ENCODE data around the gene SLC2A13. TPM values are rescaled to one million over a fixed set of nuclear protein-coding genes. Genes with fewer than 3 reads are reported as not detected.

The SLC2A13 gene
- polyA plus RNA-seq, 3 donors: 2.2 to 2.9 (median 2.5) TPM

DNA sequence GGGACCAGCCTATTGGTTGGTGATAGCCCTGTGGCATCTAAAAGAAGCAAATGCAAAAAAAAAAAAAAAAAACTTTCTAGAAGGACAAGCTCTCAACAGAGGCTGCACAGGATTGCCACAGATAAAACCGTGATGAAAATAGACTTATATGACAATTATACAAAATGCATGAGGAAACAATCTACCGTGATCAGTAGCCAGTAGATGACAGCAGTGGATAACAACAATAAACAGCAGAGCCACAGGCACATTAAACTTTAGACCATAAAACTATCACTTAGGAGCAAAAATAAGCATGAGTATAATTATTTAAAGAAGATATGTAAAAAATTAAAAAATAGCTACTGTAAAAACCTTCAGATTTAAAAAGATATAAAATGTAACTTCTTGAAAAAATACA, 302.7 kb downstream of the SLC2A13 start:
- no CpG with 5 or more reads among the region's 2 CpGs for WGBS (ENCODE audit: insufficient coverage)
- H3K9ac ChIP-seq (ENCODE audit: insufficient read depth, low read length, poor library complexity, severe bottlenecking): no peak overlapping the region
- Mint-ChIP-seq H3K36me3 (peaks cover 0 to 2% of the 10 kb centered on the region in 2 donors), H3K9me3 (peaks cover 0 to 3% (median 0%) of the 10 kb centered on the region in 7 donors), H3K27me3 (ENCODE audit: low read depth in 3 of 3) (no peaks in the 10 kb centered on the region), H3K4me3 (no peak overlapping the region), H3K27ac (no peak overlapping the region), H3K4me1 (no peaks in the 10 kb centered on the region)
- no peak overlapping the region for H3K4me3 ChIP-seq (replicated peaks in 1 of 3; ENCODE audit: low read depth in 2 of 3, low read length in 3 of 3)
- no peaks in the 10 kb centered on the region for H3K27me3 ChIP-seq (ENCODE audit: control insufficient read depth in 2 of 2, insufficient read depth in 2 of 2, low read length in 2 of 2)
- no peak overlapping the region for H3K4me2 ChIP-seq (replicated peaks; ENCODE audit: extremely low read depth, low read length, poor library complexity, severe bottlenecking)
- H3K9me3 ChIP-seq (replicated peaks in 1 of 2; ENCODE audit: control insufficient read depth in 1 of 2, insufficient read depth in 1 of 2, low read length in 2 of 2): no peaks in the 10 kb centered on the region
- H3K36me3 ChIP-seq (replicated peaks in 1 of 2; ENCODE audit: control insufficient read depth in 1 of 2, insufficient read depth in 2 of 2, low read length in 2 of 2): no peaks in the 10 kb centered on the region
- TF ChIP-seq, protein P1, sequence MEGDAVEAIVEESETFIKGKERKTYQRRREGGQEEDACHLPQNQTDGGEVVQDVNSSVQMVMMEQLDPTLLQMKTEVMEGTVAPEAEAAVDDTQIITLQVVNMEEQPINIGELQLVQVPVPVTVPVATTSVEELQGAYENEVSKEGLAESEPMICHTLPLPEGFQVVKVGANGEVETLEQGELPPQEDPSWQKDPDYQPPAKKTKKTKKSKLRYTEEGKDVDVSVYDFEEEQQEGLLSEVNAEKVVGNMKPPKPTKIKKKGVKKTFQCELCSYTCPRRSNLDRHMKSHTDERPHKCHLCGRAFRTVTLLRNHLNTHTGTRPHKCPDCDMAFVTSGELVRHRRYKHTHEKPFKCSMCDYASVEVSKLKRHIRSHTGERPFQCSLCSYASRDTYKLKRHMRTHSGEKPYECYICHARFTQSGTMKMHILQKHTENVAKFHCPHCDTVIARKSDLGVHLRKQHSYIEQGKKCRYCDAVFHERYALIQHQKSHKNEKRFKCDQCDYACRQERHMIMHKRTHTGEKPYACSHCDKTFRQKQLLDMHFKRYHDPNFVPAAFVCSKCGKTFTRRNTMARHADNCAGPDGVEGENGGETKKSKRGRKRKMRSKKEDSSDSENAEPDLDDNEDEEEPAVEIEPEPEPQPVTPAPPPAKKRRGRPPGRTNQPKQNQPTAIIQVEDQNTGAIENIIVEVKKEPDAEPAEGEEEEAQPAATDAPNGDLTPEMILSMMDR (IDR thresholded peaks at IDR 0.05): no peak
- intact Hi-C loops (cut with micrococcal nuclease): no loop called here
- no peak overlapping the region for H3K27ac ChIP-seq (ENCODE audit: low read depth in 1 of 2, low read length in 2 of 2)
- DNase-seq: no peak
- no peaks in the 10 kb centered on the region for H4K20me1 ChIP-seq (ENCODE audit: insufficient read depth, low read length)
- H3K4me1 ChIP-seq (ENCODE audit: control insufficient read depth in 1 of 2, insufficient read depth in 2 of 2, low read length in 2 of 2): no peaks in the 10 kb centered on the region
- no peaks in the 10 kb centered on the region for H3K79me2 ChIP-seq (ENCODE audit: insufficient read depth, low read length)
- H2AFZ ChIP-seq (ENCODE audit: insufficient read depth, low read depth, low read length, poor library complexity, severe bottlenecking): no peak overlapping the region

DNA sequence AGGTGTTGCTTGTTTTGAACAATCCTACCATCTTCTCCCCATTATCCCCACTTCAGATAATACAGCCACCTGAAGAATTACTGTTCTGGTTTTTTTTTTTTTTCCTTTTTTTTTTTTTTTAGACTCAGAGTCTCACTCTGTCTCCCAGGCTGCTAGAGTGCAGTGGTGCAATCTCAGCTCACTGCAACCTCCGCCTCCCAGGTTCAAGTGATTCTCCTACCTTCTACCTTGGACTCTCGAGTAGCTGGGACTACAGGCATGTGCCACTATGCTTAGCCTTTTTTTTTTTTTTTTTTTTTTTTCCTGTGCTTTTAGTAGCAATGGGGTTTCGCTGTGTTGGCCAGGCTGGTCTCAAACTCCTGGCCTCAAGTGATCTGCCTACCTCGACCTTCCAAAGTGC, 306.9 kb downstream of the SLC2A13 start:
- Histone ChIP-seq H2AFZ (ENCODE audit: insufficient read depth, low read depth, low read length, poor library complexity, severe bottlenecking) (no peak overlapping the region), H3K9ac (ENCODE audit: insufficient read depth, low read length, poor library complexity, severe bottlenecking) (no peak overlapping the region), H3K4me2 (replicated peaks; ENCODE audit: extremely low read depth, low read length, poor library complexity, severe bottlenecking) (no peak overlapping the region), H3K9me3 (replicated peaks in 1 of 2; ENCODE audit: control insufficient read depth in 1 of 2, insufficient read depth in 1 of 2, low read length in 2 of 2) (no peaks in the 10 kb centered on the region), H3K79me2 (ENCODE audit: insufficient read depth, low read length) (no peaks in the 10 kb centered on the region), H3K4me1 (ENCODE audit: control insufficient read depth in 1 of 2, insufficient read depth in 2 of 2, low read length in 2 of 2) (no peaks in the 10 kb centered on the region), H3K36me3 (replicated peaks in 1 of 2; ENCODE audit: control insufficient read depth in 1 of 2, insufficient read depth in 2 of 2, low read length in 2 of 2) (no peaks in the 10 kb centered on the region), H3K27ac (ENCODE audit: low read depth in 1 of 2, low read length in 2 of 2) (no peak overlapping the region), H4K20me1 (ENCODE audit: insufficient read depth, low read length) (no peaks in the 10 kb centered on the region), H3K4me3 (replicated peaks in 1 of 3; ENCODE audit: low read depth in 2 of 3, low read length in 3 of 3) (no peak overlapping the region), H3K27me3 (ENCODE audit: control insufficient read depth in 2 of 2, insufficient read depth in 2 of 2, low read length in 2 of 2) (no peaks in the 10 kb centered on the region)
- TF ChIP-seq, protein P1 (IDR thresholded peaks at IDR 0.05): no peak
- DNase-seq: no peak
- intact Hi-C loops (cut with micrococcal nuclease): no loop called here
- Mint-ChIP-seq H3K9me3 (peaks cover 0 to 3% (median 0%) of the 10 kb centered on the region in 7 donors), H3K36me3 (peaks cover 0 to 2% of the 10 kb centered on the region in 2 donors), H3K27me3 (ENCODE audit: low read depth in 3 of 3) (peaks cover 0 to 2% (median 0%) of the 10 kb centered on the region in 3 donors), H3K4me1 (no peaks in the 10 kb centered on the region), H3K27ac (no peak overlapping the region), H3K4me3 (no peak overlapping the region)
- WGBS (ENCODE audit: insufficient coverage): no CpG with 5 or more reads among the region's 4 CpGs
